Fibroblast of lung (primary cell): ENCODE measurements around the gene PDC. TPM values are rescaled to one million over a fixed set of nuclear protein-coding genes. Genes with fewer than 3 reads are reported as not detected.
"Not testable (repeated sequence)": the region's sequence is repeated elsewhere in the genome, so short reads cannot be mapped to it uniquely, and the experiment has no call there.

ENCODE experiments used
- DNase-seq, 2 donors: peaks; one replicate each; pipeline versions ENCODE4 v3.0.0 to v3.0.0-alpha.2; 2010; ENCODE audit warnings: low read depth in 2 of 2
- H2AFZ ChIP-seq: 2 replicates; pipeline ENCODE4 v1.5.1; 2012; ENCODE audit warnings: low read length, control low read depth, inconsistent platforms
- H3K27ac ChIP-seq: 2 replicates; pipeline ENCODE4 v1.5.1; 2011; ENCODE audit warnings: low read length, control low read depth; ENCODE audit not compliant: insufficient read depth
- H3K27me3 ChIP-seq: 2 replicates; pipeline ENCODE4 v1.5.1; 2011; ENCODE audit warnings: mild to moderate bottlenecking, low read length; ENCODE audit not compliant: control insufficient read depth, insufficient read depth
- H3K36me3 ChIP-seq: 2 replicates; pipeline ENCODE4 v1.5.1; 2011; ENCODE audit warnings: low read length; ENCODE audit not compliant: control insufficient read depth, insufficient read depth
- H3K4me1 ChIP-seq: 2 replicates; pipeline ENCODE4 v1.5.1; 2011; ENCODE audit warnings: low read length; ENCODE audit not compliant: control insufficient read depth, insufficient read depth; ENCODE audit errors: extremely low read depth
- H3K4me2 ChIP-seq: 2 replicates; pipeline ENCODE4 v1.5.1; 2011; ENCODE audit warnings: low read length, control low read depth; ENCODE audit not compliant: insufficient read depth; ENCODE audit errors: extremely low read depth
- H3K4me3 ChIP-seq, 4 experiments: fragments of 200-600 bp in 1 of 4; sonication (generic) in 1 of 4; replicated peaks in 1 of 4; 2 replicates each; pipeline ENCODE4 v1.5.1; 2011 to 2016; ENCODE audit warnings: low read length in 4 of 4, low read depth in 3 of 4, mild to moderate bottlenecking in 3 of 4, control low read depth in 2 of 4, inconsistent platforms in 1 of 4, mixed read lengths in 1 of 4; ENCODE audit not compliant: insufficient read depth in 1 of 4; ENCODE audit errors: control extremely low read depth in 1 of 4
- H3K79me2 ChIP-seq: 2 replicates; pipeline ENCODE4 v1.5.1; 2012; ENCODE audit warnings: mild to moderate bottlenecking, low read length, inconsistent platforms; ENCODE audit not compliant: control insufficient read depth, insufficient read depth
- H3K9ac ChIP-seq: 2 replicates; pipeline ENCODE4 v1.5.1; 2011; ENCODE audit warnings: mild to moderate bottlenecking, low read length, control low read depth; ENCODE audit not compliant: insufficient read depth
- H3K9me3 ChIP-seq: 2 replicates; pipeline ENCODE4 v1.5.1; 2012; ENCODE audit warnings: low read depth, low read length; ENCODE audit not compliant: control insufficient read depth, insufficient read depth
- H4K20me1 ChIP-seq: 2 replicates; pipeline ENCODE4 v1.5.1; 2011; ENCODE audit warnings: low read length; ENCODE audit not compliant: control insufficient read depth, insufficient read depth; ENCODE audit errors: extremely low read depth
- EZH2 ChIP-seq: IDR thresholded peaks from 2 replicates; pipeline ENCODE4 v1.5.1; 2012; ENCODE audit warnings: low read length, control low read depth, mild to moderate bottlenecking; ENCODE audit errors: missing control alignments
- polyA plus RNA-seq, 2 donors: library from polyadenylated mRNA; depleted of rRNA in 1 of 2; stranded (reverse) in 1 of 2; unstranded in 1 of 2; fragments of >200 nt; gene quantifications; 2 replicates each; pipeline ENCODE4 v1.2.1, GENCODE V29; 2011 to 2012; ENCODE audit warnings: missing spikeins in 1 of 2
- total RNA-seq: library from RNA; depleted of rRNA; stranded (reverse); fragments of >200 nt; gene quantifications from 2 replicates; pipeline ENCODE4 v1.2.1, GENCODE V29; 2014
- TF ChIP-seq, protein P1 (sequence below), 2 donors: IDR thresholded peaks in 1 of 2; conservative IDR thresholded peaks in 1 of 2; 1 replicate in 1 of 2; 2 replicates in 1 of 2; pipeline ENCODE4 v1.5.1; 2011 to 2012; ENCODE audit warnings: low read length in 2 of 2, control low read depth in 1 of 2, inconsistent platforms in 1 of 2, low read depth in 1 of 2, mild to moderate bottlenecking in 1 of 2

The PDC gene
- total and polyA plus RNA-seq, 2 donors (not counting 1 experiment from before 2014, with no cell fraction given), result not detected

DNA sequence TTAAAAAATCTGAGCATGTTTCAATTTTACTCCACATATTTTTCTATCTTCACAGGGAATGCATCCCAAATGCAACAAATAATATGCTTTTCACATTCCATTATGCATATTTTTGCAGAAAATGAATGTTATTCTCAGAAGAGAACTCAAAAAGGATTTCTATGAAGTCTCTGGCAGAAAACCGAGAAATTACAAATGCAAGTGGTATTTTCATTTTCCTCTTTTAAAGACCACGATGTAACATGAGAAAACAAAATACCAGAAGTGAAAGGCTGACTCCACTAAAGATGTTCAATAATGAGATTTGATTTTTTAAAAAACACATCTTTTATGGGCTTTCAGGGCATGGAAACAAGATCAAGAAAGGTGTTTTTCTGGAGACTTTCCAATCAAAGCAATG lies 5.0 kb upstream of the PDC start:
- Histone ChIP-seq H3K36me3 (no peaks in the 10 kb centered on the region), H3K79me2 (no peaks in the 10 kb centered on the region), H4K20me1 (no peaks in the 10 kb centered on the region), H3K9ac (no peak overlapping the region), H2AFZ (no peak overlapping the region), H3K27me3 (no peaks in the 10 kb centered on the region), H3K4me3 (no peak overlapping the region), H3K9me3 (no peaks in the 10 kb centered on the region), H3K27ac (no peak overlapping the region), H3K4me1 (no peaks in the 10 kb centered on the region), H3K4me2 (no peak overlapping the region)
- no peak for TF ChIP-seq EZH2
- TF ChIP-seq, protein P1, sequence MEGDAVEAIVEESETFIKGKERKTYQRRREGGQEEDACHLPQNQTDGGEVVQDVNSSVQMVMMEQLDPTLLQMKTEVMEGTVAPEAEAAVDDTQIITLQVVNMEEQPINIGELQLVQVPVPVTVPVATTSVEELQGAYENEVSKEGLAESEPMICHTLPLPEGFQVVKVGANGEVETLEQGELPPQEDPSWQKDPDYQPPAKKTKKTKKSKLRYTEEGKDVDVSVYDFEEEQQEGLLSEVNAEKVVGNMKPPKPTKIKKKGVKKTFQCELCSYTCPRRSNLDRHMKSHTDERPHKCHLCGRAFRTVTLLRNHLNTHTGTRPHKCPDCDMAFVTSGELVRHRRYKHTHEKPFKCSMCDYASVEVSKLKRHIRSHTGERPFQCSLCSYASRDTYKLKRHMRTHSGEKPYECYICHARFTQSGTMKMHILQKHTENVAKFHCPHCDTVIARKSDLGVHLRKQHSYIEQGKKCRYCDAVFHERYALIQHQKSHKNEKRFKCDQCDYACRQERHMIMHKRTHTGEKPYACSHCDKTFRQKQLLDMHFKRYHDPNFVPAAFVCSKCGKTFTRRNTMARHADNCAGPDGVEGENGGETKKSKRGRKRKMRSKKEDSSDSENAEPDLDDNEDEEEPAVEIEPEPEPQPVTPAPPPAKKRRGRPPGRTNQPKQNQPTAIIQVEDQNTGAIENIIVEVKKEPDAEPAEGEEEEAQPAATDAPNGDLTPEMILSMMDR (conservative IDR thresholded peaks at IDR 0.05 in 1 of 2, IDR thresholded peaks at IDR 0.05 in 1 of 2; ENCODE audit: low read depth in 1 of 2, low read length in 2 of 2), result no peak
- DNase-seq, result no peak

DNA sequence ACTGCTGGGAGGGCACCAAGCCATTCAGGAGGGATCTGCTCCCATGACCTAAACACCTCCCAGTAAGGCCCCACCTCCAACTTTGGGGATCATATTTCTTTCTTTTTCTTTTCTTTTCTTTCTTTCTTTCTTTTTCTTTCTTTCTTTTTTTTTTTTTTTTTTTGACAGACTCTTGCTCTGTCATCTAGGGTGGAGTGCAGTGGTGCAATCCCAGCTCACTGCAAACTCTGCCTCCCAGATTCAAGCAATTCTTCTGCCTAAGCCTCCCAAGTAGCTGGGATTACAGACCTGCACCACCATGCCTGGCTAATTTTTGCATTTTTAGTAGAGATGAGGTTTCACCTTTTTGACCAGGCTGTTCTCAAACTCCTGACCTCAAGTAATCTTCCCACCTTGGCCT lies 4.6 kb upstream of the PDC start:
- H2AFZ ChIP-seq, H3K27ac ChIP-seq, H4K20me1 ChIP-seq, H3K4me3 ChIP-seq, DNase-seq, H3K9me3 ChIP-seq, H3K79me2 ChIP-seq, H3K4me1 ChIP-seq, H3K36me3 ChIP-seq, H3K9ac ChIP-seq, H3K4me2 ChIP-seq, H3K27me3 ChIP-seq: not testable (repeated sequence)

DNA sequence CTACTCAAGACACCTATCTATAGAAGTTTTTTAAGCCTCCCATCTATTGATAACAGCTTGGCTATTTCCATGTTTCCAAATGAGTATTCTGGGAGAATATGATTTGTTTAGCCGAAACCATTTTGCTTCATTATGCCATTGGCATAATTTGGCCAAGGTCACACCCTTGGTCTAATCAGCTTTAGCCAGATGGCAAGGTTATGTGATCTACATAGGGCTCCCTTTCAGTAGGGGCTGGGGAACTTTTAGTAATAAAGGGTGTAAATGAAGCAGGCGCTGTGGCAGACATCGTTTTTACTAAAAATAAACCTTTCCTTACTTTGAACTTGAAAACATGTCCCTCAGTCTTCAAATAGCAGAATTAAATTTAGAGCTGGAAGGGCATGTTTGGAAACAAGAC lies 3.0 kb upstream of the PDC start:
- Histone ChIP-seq H2AFZ (no peak overlapping the region), H3K27ac (no peak overlapping the region), H3K27me3 (no peaks in the 10 kb centered on the region), H3K4me2 (no peak overlapping the region), H3K4me1 (no peaks in the 10 kb centered on the region), H3K9ac (no peak overlapping the region), H3K79me2 (no peaks in the 10 kb centered on the region), H4K20me1 (no peaks in the 10 kb centered on the region), H3K36me3 (no peaks in the 10 kb centered on the region), H3K9me3 (no peaks in the 10 kb centered on the region), H3K4me3 (no peak overlapping the region)
- TF ChIP-seq, protein P1 (conservative IDR thresholded peaks at IDR 0.05 in 1 of 2, IDR thresholded peaks at IDR 0.05 in 1 of 2; ENCODE audit: low read depth in 1 of 2, low read length in 2 of 2), result no peak
- TF ChIP-seq EZH2, result no peak
- no peak for DNase-seq
